ENCODE measurements around the gene SAV1.
A peak's percentile ranks its signal among the peaks of the same experiment; 100 is the strongest.

The SAV1 gene

GRCh38 chr14:50607181-50607580 lies 60.9 kb downstream of the SAV1 start:
- no peak for DNase-seq (ENCODE audit: low spot score)

- DNase-seq (ENCODE audit: low spot score), result no peak
These were observed 61.6 kb downstream of the SAV1 start for GRCh38 chr14:50606468-50606867.

GRCh38 chr14:50605766-50606165 lies 62.3 kb downstream of the SAV1 start:
- no peak for DNase-seq (ENCODE audit: low spot score)

GRCh38 chr14:50603565-50603964 lies 64.5 kb downstream of the SAV1 start:
- no peak for DNase-seq (ENCODE audit: low spot score)

GRCh38 chr14:50602035-50602434 lies 66.1 kb downstream of the SAV1 start:
- DNase-seq (ENCODE audit: low spot score), result no peak

- DNase-seq (ENCODE audit: low spot score), result no peak
These were observed 66.7 kb downstream of the SAV1 start for GRCh38 chr14:50601394-50601793.

- no peak for DNase-seq (ENCODE audit: low spot score)
These were observed 67.3 kb downstream of the SAV1 start for GRCh38 chr14:50600849-50601248.

GRCh38 chr14:50599700-50600444 lies 68.2 kb downstream of the SAV1 start:
- DNase-seq (ENCODE audit: low spot score), result peak; percentile 3

- DNase-seq (ENCODE audit: low spot score), result no peak
These were observed 69.3 kb downstream of the SAV1 start for GRCh38 chr14:50598765-50599164.

- no peak for DNase-seq (ENCODE audit: low spot score)
These were observed 73.4 kb downstream of the SAV1 start for GRCh38 chr14:50594577-50595316.

- no peak for DNase-seq (ENCODE audit: low spot score)
These were observed 77.6 kb downstream of the SAV1 start for GRCh38 chr14:50590464-50590863.

Data from HuH-7 (cell line).